GM23248 (cell line): ENCODE results near the gene CFAP20DC.

Source experiments
- EZH2 ChIP-seq: fragments of 200-600 bp; sonication (generic); IDR thresholded peaks from 2 replicates; pipeline ENCODE4 v1.6.1; 2018; ENCODE audit warnings: antibody characterized with exemption, mild to moderate bottlenecking; ENCODE audit not compliant: insufficient read depth, poor library complexity, severe bottlenecking
- EZH2phosphoT487 ChIP-seq: fragments of 200-600 bp; sonication (generic); IDR thresholded peaks from 2 replicates; pipeline ENCODE4 v1.6.1; 2018; ENCODE audit warnings: antibody characterized with exemption, moderate library complexity, mild to moderate bottlenecking, low read depth; ENCODE audit not compliant: insufficient read depth

DNA sequence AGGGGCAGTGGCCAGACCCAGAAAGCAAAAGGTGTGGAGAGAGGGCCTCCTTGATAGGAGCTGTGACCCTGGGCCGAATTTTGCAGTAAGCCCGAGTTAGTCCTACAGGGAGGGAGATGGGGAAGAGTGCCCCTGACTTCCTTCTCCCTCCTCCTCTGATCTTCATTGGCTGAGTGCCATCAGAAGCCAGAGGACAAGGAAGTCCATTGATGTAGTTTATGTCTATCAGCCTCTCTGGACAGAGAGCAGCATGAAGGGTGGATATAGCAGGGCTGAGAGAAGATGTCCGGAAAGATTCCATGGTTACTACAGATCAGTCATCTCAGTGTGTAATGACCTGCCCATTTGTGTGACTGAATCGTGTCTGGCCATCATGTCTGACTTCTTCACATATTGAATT is 280.8 kb downstream of the CFAP20DC start:
- TF ChIP-seq EZH2 (no peak), EZH2phosphoT487 (no peak)
